GM19351 (cell line): ENCODE results near the gene MTX3.

ENCODE experiments used
- ATAC-seq: cut with Tn5 transposase; IDR thresholded peaks from one replicate; pipeline ENCODE4 v1.9.1; 2021; ENCODE audit warnings: mild to moderate bottlenecking, moderate library complexity; ENCODE audit not compliant: unreplicated experiment

Gene MTX3

DNA sequence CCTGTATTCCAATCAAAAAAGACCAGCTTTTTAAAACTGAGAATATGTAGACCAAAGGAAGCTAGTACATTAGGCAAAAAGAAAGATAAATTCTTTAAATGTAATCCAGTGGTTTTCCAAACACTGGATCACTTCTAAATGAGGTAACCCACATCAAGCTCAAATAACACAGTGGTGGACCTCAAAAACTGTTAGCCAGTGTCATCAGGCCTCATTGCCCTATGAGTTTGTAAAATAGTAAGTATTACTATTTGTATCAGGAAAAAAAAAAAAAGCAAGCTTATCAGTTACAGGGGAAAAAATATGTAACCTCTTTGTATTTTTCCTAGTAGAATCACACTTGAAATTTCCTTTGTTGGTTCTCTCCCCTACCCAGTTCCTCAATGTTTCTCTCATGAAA is 6.7 kb downstream of the MTX3 start:
- ATAC-seq = no peak

GRCh38 chr5:79983618-79984017 is 7.4 kb downstream of the MTX3 start:
- no peak for ATAC-seq

DNA sequence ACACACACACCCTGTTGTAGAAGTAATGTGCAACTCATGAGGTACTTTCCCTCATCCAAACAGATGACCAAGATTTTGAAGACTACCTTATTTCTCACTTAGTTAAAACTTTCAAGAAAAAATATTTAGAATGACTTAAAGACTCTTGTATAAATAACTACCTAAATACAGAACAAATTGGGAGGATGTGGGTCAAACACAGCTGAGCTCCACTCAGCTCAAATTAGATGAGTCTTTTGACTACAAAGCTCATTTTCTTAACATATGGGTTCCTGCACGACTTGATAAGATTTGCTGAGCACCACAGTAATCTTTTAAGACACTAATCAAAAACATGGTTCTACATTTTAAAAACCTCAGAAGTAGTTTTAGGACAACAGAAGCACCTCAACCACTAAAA is 8.9 kb downstream of the MTX3 start:
- no peak for ATAC-seq

- ATAC-seq = no peak
Observed at GRCh38 chr5:79976759-79977515, 14.1 kb downstream of the MTX3 start.

- ATAC-seq = no peak
Observed at GRCh38 chr5:79975422-79975821, 15.6 kb downstream of the MTX3 start.

DNA sequence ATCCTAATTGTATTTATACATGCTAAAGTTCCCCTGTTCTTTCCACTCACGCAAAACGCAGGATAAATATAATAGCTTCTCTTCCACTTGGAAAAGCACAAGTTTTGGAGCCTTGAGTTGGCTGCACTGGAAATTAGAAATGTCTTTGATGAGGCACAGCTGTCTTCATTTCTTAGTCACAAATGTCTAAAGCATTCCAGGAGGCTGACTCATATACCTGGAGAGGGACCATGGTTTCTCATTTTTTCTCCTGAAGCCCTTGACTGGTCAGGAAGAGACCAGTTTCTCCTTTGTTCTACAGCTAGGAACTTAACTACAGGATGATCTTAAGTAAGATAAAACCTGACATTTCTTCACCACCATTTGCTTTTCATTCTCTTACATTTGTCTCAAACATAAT is 16.2 kb downstream of the MTX3 start:
- ATAC-seq = no peak

DNA sequence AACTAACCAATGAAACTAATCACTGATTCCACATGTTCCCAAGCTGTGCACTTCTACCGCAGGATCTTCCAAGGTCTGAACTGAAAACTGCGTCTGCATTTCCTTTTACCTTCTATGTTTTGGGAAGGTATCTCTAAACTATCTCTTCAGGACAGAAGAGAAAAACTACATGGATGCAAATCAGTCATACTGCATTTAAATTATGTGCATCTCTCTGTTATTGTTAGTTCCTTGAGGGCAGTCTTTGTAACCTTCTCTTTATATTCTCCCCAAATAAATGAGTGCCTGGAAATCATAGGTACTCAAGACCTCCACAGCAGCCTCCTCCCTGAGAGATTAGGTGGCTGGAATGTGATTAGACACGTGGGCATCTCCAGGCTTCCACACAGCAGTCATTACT is 17.1 kb downstream of the MTX3 start:
- no peak for ATAC-seq

DNA sequence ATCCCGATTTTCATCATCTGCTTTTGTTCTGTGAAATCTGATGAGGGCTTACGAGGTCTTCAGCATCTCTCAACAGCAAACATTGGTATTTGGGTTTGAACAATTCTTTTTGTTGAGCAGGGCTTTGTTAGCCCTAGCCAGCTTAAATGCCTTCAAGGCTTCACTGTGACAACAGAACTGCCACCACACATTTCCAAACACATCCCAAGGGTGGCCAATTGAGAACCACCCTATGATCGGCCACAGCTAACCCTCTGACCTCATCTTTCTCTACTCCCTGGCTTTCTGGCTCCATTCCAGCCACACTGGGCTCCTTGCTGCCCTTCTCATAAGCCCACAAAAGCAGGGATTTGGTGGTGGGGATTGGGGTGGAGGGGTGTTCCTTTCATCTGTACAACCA is 17.6 kb downstream of the MTX3 start:
- ATAC-seq = no peak

DNA sequence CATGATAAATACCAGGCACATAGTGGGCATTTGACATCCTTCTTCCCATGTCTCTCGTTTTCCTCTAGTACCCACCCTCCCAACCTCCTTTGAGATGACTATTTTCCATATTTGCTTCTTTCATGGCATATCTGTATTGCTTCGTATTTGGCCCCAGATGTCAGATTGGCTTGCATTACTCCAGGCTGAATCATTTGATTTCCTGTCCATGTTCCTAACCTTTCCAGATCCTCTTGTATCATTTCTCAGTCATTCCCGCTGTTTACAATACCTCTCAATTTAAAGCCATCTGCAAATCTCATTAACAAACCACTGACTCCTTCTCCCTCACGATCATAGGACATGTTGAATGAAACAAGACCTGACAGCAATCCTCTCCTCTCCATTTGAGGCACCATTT is 19.9 kb downstream of the MTX3 start:
- no peak for ATAC-seq

GRCh38 chr5:79966448-79966847 is 24.6 kb downstream of the MTX3 start:
- no peak for ATAC-seq

DNA sequence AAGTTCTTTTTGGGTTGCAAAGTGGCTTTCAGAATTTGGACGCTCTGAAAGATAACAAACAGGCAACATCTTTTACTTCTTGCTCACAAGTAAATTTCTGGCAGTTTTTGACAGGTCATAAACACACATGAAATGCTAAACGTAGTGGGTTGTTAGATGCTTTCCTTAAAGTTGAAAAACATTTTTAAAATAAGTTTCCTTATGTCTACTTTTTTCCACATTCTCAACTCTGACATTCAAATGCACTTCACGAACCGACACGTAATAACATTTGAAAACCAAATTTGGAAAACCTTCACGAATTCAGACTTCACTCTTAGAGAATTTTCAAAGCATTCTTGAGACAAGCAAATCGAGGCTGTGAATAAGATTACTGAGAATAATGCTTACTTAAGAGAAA is 26.9 kb downstream of the MTX3 start:
- ATAC-seq = no peak

DNA sequence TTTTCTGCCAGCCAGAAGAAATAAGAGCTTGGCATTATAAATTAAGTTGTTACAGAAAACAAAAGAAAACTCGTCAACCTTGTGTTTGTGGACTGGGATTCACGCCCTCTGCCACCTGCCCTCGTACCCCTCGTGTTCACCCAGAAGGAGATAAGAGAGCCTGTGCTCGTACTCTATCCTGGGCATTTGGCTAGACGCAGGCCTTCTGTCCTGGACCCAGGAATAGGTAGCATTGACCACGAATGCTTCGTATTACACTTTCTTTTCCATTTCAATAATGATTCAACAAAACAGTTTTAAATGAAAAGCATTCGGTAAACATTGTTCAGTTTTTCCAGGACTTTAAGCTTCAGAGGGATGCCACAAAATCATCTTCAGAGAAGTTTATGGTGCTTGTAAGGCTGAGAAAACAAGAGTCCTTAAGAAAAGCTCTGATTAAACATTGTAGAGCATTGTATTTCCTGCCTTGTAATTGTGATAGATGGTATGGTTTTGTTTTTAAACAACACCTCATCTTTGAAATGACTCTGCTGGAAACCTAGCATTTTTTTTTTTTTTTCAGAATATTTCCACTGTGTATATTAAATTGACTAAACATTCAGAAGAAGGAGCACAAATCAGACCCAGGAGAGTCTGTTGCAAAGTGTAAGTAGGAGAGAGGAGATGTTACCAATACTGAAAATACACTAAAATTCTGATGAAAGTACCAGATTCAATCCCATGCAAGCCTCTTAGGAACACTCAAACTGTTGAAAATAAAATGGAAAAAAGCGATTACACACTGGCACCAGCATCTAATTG is 27.6 kb downstream of the MTX3 start:
- ATAC-seq = no peak

GRCh38 chr5:79962575-79963222 is 28.4 kb downstream of the MTX3 start:
- no peak for ATAC-seq

DNA sequence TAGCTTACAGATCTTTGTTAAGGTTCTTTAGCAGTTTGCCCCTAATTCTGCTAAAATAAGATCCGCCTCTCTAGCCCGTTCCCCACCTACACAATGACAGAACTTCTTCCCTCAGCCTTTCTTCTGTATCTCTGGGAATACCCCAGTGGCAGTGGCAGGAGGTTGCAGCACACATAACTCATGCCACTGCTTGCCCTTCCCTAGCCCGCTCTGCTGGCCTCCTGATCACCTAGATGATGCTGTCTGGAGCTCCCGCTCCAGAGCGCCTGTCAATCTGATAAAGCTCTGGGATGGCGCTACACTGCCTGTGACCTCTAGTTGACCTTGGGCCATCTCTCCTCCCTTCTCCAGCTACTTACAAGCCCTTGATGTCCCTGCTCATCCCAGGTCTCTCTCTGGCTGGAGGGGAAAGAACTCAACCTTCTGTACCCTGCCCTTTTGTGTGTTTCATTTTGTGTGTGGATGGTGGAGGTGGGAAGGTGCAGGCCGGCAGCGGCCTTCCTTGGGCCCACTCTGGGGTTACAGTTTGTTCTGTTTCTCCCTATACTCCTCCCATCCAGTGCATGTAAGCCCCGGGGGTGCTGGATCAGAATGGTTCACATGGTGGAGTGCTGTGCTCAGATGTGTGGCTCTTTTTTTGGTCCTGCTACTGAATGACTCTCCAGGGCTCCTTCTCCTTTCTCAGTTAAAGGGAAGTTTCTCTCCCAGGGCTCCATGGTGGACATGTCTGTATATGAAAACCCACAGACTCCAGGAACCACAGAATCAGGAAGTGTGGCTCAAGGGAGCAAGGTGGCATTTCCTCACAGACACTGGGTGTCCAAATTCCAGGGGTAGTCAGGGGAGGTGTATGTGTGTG is 29.1 kb downstream of the MTX3 start:
- ATAC-seq = no peak

DNA sequence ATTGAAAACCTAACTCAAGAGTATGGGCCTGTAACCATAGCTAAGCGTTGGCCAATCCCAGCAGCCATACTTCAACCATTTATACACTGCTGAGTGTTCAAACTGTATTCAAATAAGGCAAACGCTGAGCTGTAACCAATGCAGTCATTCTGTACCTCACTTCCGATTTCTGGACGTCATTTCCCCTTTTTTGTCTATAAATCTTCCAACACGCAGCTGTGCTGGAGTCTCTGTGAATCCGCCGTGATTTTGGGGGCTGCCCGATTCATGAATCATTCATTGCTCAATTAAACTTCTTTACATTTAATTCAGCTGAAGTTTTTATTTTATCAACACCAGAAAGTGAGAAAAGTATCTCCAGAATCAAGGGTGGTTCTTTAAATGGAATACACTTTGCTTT is 31.7 kb downstream of the MTX3 start:
- no peak for ATAC-seq

DNA sequence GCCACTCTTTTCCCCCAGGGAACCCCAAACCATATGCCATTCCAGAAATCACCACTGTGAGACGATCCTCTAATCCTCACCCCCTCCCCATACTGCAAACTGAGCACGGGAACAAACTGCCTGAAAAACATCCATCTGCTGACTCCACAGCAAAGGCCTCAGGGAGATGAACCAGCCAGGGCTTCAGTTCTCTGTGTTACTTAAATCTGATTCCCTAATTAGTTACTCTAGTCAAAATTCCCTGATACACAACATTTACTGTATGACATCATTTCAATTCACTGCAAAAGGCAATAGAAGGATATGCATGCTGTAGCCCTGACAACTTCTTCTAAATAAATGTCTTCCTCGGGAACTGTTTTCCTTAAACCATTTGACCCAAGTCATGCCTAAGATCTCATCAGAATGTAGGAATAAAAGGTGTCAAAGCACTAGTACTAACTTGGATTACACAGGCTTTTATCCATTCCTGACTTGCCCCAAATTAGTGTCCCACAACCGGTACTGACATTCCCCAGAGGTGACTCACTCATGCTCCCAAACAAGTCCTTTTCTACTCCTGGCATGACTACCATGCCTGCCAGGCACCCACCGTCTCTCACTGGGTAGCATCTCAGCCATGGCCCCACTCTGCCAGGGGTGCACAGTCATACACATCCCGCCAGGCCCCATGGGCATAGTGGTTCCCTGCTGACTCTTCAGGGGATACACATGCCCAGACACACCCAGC is 35.0 kb downstream of the MTX3 start:
- ATAC-seq = no peak

DNA sequence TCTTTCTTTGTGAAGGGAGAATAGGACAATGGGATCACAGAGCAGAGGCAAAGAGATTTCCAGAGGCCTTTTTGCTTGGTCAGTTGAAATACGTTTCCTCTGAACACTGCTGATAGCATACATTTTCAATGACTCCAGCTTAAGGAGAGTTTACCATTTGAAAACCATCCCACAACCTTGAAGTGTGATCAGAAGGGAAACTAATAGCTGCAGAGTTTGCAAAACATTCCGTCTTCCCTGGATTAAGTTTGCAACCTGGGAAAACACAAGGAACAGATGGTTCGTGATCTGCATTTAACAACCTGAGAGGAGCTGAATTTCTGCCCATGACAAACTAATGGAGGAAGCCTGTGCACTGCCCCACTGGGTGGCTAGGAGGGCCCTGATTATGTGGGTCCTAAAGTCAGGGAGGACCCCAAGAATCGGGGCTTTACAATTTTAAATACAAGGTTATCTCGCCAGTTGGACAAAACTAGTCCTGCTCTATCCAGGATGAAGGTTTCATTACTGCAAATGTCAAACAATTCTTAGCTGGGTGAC is 35.6 kb downstream of the MTX3 start:
- ATAC-seq = no peak

DNA sequence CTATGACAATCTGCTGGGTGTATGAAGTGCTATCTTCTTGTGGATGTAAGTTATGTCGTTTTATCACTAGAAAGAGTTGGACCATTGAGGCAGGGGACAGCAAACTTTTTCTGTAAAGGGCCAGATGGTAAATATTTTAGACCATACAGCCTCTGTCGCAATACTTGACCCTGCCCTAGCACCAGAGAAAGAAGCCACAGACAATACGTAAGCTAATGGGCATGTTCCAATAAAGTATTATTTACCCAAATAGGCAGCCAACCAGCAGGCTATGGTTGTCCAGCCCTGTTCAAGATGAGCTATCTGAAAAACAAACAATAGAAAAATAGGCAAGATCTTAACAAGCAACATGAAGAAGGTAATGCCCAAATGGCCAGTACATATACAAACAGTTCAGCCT is 36.4 kb downstream of the MTX3 start:
- no peak for ATAC-seq

GRCh38 chr5:79947567-79947966 is 43.5 kb downstream of the MTX3 start:
- ATAC-seq = no peak

DNA sequence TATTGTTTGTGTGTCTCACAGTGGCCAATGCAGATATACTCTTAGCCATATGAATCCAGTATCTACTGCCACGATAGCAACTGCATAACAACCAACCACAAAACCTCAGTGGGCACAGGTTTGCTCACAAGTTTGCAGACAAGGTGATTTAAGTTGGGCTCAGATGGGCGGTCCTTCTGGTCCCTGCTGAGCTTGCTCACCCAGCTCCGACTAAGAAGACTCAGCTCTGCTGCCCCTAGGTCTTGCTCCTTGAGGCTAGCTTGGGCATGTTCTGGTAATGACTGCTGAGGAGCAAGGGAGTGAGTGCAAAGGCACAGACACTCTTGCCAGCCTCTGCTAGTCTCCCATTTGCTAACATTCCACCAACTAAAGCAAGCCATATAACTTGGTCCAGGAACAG is 52.6 kb downstream of the MTX3 start:
- ATAC-seq = no peak
